Measurements from ENCODE around the gene MEPCE. TPM values are rescaled to one million over a fixed set of nuclear protein-coding genes. Genes with fewer than 3 reads are reported as not detected.
A peak's percentile ranks its signal among the peaks of the same experiment; 100 is the strongest.
"Not testable (repeated sequence)": the region's sequence is repeated elsewhere in the genome, so short reads cannot be mapped to it uniquely, and the experiment has no call there.

Gene MEPCE
- total and polyA plus RNA-seq, 9 of the 15 experiments (the other 6 are each of a cell fraction or from before 2014, with no cell fraction given) = 10.9 to 76.3 (median 44.1) TPM

- H3K9ac ChIP-seq (ENCODE audit: insufficient read depth in 1 of 2, low read depth in 2 of 2, low read length in 2 of 2); CTCF ChIA-PET (ENCODE audit: low intra/inter-chr PET ratio); H3K79me2 ChIP-seq (ENCODE audit: control insufficient read depth, insufficient read depth, low read length); H3K4me1 ChIP-seq (replicated peaks in 1 of 2; ENCODE audit: control insufficient read depth in 2 of 2, insufficient read depth in 2 of 2, low read length in 2 of 2); in situ Hi-C loops (cut with MboI); DNase-seq (ENCODE audit: extremely low read depth in 1 of 4, low spot score in 3 of 4); H3K36me3 ChIP-seq (ENCODE audit: control insufficient read depth, insufficient read depth, low read length); H4K20me1 ChIP-seq (replicated peaks; ENCODE audit: control insufficient read depth, insufficient read depth, low read length); FAIRE-seq; H3K9me1 ChIP-seq (ENCODE audit: control insufficient read depth, insufficient read depth, low read length); intact Hi-C loops (cut with micrococcal nuclease); H3K4me2 ChIP-seq (ENCODE audit: insufficient read depth, low read length); H3K4me3 ChIP-seq; H3K9me3 ChIP-seq (replicated peaks; ENCODE audit: control insufficient read depth, insufficient read depth, low read depth, low read length); BruUV-seq (replicated peaks); ATAC-seq; H3K27ac ChIP-seq (ENCODE audit: extremely low read depth, low read depth, low read length); H3K27me3 ChIP-seq (ENCODE audit: control insufficient read depth in 2 of 2, insufficient read depth in 2 of 2, low read length in 2 of 2); H2AFZ ChIP-seq (ENCODE audit: low read depth, low read length): not testable (repeated sequence)
- 80% methylated on average over 29 of the region's 49 CpGs for WGBS (ENCODE audit: insufficient coverage, low coverage, missing lambda C conversion rate)
- POLR2A ChIA-PET = interaction anchor here (0.6 to 1.5 kb wide), 3 partner anchors 14 to 47 kb away, joined by 3 to 5 read pairs (median 3); partner anchors contain the start of gene ZCWPW1
These were observed 47.9 kb upstream of the MEPCE start for GRCh38 chr7:100381531-100382233.

DNA sequence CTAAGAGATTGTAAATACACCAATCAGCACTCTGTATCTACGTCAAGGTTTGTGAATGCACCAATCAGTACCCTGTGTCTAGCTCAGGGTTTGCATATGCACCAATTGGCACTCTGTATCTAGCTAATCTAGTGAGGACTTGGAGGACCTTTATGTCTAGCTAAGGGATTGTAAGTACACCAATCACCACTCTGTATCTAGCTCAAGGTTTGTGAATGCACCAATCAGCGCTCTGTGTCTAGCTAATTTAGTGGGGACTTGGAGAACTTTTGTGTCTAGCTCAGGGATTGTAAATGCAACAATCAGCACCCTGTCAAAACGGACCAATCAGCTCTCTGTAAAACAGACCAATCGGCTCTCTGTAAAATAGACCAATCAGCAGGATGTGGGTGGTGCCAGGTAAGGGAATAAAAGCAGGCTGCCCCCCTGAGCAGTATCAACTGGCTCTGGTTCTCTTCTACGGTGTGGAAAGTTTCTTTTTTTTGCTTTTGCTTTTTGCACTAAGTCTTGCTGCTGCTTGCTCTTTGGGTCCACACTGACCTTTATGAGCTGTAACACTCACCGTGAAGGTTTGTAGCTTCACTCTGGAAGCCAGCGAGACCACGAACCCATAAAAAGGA lies 47.3 kb upstream of the MEPCE start:
- H3K4me1 ChIP-seq (replicated peaks in 1 of 2; ENCODE audit: control insufficient read depth in 2 of 2, insufficient read depth in 2 of 2, low read length in 2 of 2); CTCF ChIA-PET (ENCODE audit: low intra/inter-chr PET ratio); H3K9ac ChIP-seq (ENCODE audit: insufficient read depth in 1 of 2, low read depth in 2 of 2, low read length in 2 of 2); H3K9me3 ChIP-seq (replicated peaks; ENCODE audit: control insufficient read depth, insufficient read depth, low read depth, low read length); H3K36me3 ChIP-seq (ENCODE audit: control insufficient read depth, insufficient read depth, low read length); H3K4me2 ChIP-seq (ENCODE audit: insufficient read depth, low read length); H3K79me2 ChIP-seq (ENCODE audit: control insufficient read depth, insufficient read depth, low read length); intact Hi-C loops (cut with micrococcal nuclease); H3K27me3 ChIP-seq (ENCODE audit: control insufficient read depth in 2 of 2, insufficient read depth in 2 of 2, low read length in 2 of 2); DNase-seq (ENCODE audit: extremely low read depth in 1 of 4, low spot score in 3 of 4); BruUV-seq (replicated peaks); H3K27ac ChIP-seq (ENCODE audit: extremely low read depth, low read depth, low read length); H3K4me3 ChIP-seq; H3K9me1 ChIP-seq (ENCODE audit: control insufficient read depth, insufficient read depth, low read length); H4K20me1 ChIP-seq (replicated peaks; ENCODE audit: control insufficient read depth, insufficient read depth, low read length); in situ Hi-C loops (cut with MboI): not testable (repeated sequence)
- ATAC-seq (peak; percentile 68), FAIRE-seq (peak; percentile 83)
- WGBS (ENCODE audit: insufficient coverage, low coverage, missing lambda C conversion rate) = 47% methylated on average over 8 of the region's 8 CpGs
- POLR2A ChIA-PET = interaction anchor here (0.6 to 1.5 kb wide), 5 partner anchors 12 to 519 kb away, joined by 3 to 5 read pairs (median 3); partner anchors contain the start of gene ZCWPW1
- TF ChIP-seq ZNF316 (IDR thresholded peaks at IDR 0.05) (peak; percentile 50), NFYB (IDR thresholded peaks at IDR 0.05; ENCODE audit: extremely low read depth, insufficient read length) (peak; percentile 86), FOS (IDR thresholded peaks at IDR 0.05; ENCODE audit: extremely low read depth, insufficient read length) (peak; percentile 35), RBM25 (IDR thresholded peaks at IDR 0.05; ENCODE audit: low read depth, low read length, severe bottlenecking) (peak; percentile 53), MEIS2 (IDR thresholded peaks at IDR 0.05; ENCODE audit: partially characterized antibody) (peak; percentile 10), C11orf30 (IDR thresholded peaks at IDR 0.05; ENCODE audit: low read depth) (0 out of 2 replicates have a peak, but pooled peaks have one; percentile 43), SP1 (CRISPR knock-in tag; IDR thresholded peaks at IDR 0.05) (0 out of 2 replicates have a peak, but pooled peaks have one; percentile 35)
- TF ChIP-seq, protein P1, sequence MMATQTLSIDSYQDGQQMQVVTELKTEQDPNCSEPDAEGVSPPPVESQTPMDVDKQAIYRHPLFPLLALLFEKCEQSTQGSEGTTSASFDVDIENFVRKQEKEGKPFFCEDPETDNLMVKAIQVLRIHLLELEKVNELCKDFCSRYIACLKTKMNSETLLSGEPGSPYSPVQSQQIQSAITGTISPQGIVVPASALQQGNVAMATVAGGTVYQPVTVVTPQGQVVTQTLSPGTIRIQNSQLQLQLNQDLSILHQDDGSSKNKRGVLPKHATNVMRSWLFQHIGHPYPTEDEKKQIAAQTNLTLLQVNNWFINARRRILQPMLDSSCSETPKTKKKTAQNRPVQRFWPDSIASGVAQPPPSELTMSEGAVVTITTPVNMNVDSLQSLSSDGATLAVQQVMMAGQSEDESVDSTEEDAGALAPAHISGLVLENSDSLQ (IDR thresholded peaks at IDR 0.05) = peak; percentile 41; the same call in 1 of the 2 replicates
- H2AFZ ChIP-seq (ENCODE audit: low read depth, low read length) = peak overlapping the region; percentile 72
